ENCODE data around the gene RAB39A.
"Not testable (repeated sequence)": the region's sequence is repeated elsewhere in the genome, so short reads cannot be mapped to it uniquely, and the experiment has no call there.

RAB39A gene, protein sequence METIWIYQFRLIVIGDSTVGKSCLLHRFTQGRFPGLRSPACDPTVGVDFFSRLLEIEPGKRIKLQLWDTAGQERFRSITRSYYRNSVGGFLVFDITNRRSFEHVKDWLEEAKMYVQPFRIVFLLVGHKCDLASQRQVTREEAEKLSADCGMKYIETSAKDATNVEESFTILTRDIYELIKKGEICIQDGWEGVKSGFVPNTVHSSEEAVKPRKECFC

DNA sequence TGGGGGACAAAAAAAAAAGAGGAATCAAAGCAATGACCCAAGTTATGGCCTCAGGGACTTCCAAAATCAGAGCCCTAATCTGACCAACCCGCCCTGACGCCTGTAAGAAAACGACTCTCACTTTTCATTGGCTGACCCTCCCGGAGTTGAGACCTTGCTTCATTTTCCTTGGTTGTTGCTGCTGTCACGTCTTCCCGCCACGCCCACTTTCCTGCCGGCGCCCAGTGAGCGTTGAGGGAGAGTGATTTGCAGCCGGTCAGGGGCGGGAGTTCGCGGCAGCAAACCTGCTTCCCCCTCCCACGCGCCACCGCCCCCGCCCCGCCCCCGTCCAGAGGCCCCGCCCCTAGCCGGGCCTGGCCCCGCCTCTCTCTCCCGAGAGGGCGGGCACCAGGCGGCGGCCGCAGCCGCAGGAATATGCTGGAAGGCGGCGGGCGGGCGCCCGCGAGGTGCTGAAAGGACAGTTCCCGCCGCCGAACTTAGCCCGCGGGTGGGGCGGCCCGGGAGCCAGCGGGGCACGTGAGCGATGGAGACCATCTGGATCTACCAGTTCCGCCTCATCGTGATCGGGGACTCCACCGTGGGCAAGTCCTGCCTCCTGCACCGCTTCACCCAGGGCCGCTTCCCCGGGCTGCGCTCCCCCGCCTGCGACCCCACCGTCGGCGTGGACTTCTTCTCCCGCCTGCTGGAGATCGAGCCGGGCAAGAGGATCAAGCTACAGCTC lies at the start of gene RAB39A:
RAB39A (plus strand) TSS at position 403 of the 721 bp plus-strand sequence; CDS start at position 524, 121 bp downstream.
- Histone ChIP-seq H3K27me3 (replicated peaks; ENCODE audit: control insufficient read depth, insufficient read depth, low read length) (peaks cover 21% of the 10 kb centered on the region), H3K9ac (ENCODE audit: low read length) (no peak within 1 kb of the TSS), H3K4me3 (ENCODE audit: low read length) (peak within 1 kb of the TSS; percentile 66), H3K36me3 (ENCODE audit: control insufficient read depth, insufficient read depth, low read length, severe bottlenecking) (no peaks in the 10 kb centered on the region), H3K4me1 (ENCODE audit: control insufficient read depth, insufficient read depth, low read length) (no peaks in the 10 kb centered on the region), H3K9me3 (ENCODE audit: control insufficient read depth, low read length) (no peaks in the 10 kb centered on the region)
- peak; percentile 84 for DNase-seq (ENCODE audit: low read depth)

DNA sequence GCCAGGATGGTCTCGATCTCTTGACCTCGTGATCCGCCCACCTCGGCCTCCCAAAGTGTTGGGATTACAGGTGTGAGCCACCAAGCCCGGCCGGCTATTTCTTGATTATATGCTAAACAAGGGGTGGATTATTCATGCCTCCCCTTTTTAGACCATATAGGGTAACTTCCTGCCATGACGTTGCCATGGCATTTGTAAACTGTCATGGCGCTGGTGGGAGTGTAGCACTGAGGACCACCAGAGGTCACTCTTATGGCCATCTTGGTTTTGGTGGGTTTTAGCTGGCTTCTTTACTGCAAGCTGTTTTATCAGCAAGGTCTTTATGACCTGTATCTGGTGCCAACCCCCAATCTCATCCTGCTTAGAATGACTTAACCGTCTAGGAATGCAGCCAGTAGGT lies 46.8 kb upstream of the RAB39A start:
- not testable (repeated sequence) for H3K4me1 ChIP-seq (ENCODE audit: control insufficient read depth, insufficient read depth, low read length); H3K36me3 ChIP-seq (ENCODE audit: control insufficient read depth, insufficient read depth, low read length, severe bottlenecking); DNase-seq (ENCODE audit: low read depth); H3K9ac ChIP-seq (ENCODE audit: low read length); H3K9me3 ChIP-seq (ENCODE audit: control insufficient read depth, low read length); H3K27me3 ChIP-seq (replicated peaks; ENCODE audit: control insufficient read depth, insufficient read depth, low read length); H3K4me3 ChIP-seq (ENCODE audit: low read length)

DNA sequence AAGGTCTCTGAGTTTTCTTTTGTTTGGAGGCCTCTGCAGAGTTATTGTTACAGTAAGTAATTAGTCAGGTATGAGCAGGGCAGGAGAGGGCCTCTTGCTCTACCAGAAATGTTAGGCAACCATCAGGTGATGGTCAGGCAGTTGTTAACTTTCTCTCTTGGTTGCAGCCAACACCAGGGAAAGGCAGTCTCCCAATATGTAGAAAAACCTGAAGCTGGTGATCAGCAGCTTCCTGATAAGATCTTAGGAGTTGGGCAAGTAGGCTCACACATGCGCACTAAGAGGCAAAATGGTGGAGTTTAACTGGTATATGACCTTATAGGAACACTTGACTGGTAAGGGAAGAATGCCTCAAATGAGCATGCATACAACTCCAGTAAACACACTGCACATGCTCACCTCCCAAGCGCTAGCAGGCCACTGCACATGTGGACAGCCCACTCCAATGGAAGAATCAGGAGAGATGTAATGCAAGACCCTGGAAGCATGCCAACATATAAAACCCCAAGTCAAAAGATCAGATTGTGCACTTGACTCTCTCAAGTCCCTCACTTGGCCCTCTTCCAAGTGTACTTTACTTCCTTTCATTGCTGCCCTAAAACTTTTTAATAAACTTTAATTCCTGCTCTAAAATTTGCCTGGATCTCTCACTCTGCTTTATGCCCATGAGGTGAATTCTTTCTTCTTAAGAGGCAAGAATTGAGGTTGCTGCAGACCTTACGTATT lies 46.0 kb upstream of the RAB39A start:
- Histone ChIP-seq H3K4me3 (ENCODE audit: low read length) (no peak overlapping the region), H3K36me3 (ENCODE audit: control insufficient read depth, insufficient read depth, low read length, severe bottlenecking) (no peaks in the 10 kb centered on the region), H3K4me1 (ENCODE audit: control insufficient read depth, insufficient read depth, low read length) (no peaks in the 10 kb centered on the region), H3K9me3 (ENCODE audit: control insufficient read depth, low read length) (no peaks in the 10 kb centered on the region), H3K9ac (ENCODE audit: low read length) (no peak overlapping the region), H3K27me3 (replicated peaks; ENCODE audit: control insufficient read depth, insufficient read depth, low read length) (no peaks in the 10 kb centered on the region)
- no peak for DNase-seq (ENCODE audit: low read depth)

DNA sequence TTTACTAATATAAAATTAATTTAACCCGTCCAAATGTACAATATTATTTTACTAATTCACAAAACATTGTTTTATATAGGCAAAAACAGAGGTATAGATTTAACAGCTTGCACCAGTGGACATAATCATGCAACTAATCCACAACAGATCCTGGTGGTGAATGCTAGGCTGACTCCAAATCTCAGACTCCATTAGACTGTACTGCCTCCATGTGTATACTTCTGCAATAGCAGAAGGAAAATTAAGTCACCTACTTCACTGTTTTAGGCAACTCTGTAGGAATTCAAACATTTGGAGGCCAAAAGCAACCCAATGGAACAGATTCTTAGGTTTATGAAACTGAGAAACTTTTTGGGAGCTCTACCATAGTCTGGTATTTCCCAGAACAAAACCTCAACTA lies 30.0 kb upstream of the RAB39A start:
- no peak overlapping the region for H3K4me3 ChIP-seq (ENCODE audit: low read length)

DNA sequence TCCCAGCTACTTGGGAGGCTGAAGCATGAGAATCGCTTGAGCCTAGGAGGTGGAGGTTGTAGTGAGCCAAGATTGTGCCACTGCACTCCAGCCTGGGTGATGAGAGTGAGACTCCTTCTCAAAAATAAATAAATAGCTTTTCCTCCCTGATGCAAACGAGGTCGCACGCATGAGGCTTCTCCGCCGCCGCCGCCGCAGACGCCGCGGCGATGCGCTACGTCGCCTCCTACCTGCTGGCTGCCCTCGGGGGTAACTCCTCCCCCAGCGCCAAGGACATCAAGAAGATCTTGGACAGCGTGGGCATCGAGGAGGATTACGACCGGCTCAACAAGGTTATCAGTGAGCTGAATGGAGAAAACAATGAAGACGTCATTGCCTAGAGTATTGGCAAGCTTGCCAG lies 20.0 kb upstream of the RAB39A start:
- Histone ChIP-seq H3K9me3 (ENCODE audit: control insufficient read depth, low read length) (no peaks in the 10 kb centered on the region), H3K36me3 (ENCODE audit: control insufficient read depth, insufficient read depth, low read length, severe bottlenecking) (no peaks in the 10 kb centered on the region), H3K4me3 (ENCODE audit: low read length) (no peak overlapping the region), H3K4me1 (ENCODE audit: control insufficient read depth, insufficient read depth, low read length) (no peaks in the 10 kb centered on the region), H3K9ac (ENCODE audit: low read length) (no peak overlapping the region), H3K27me3 (replicated peaks; ENCODE audit: control insufficient read depth, insufficient read depth, low read length) (peaks cover 13% of the 10 kb centered on the region)
- DNase-seq (ENCODE audit: low read depth) = no peak

More for the DNA sequence above, 30.0 kb upstream of the RAB39A start:
- Histone ChIP-seq H3K36me3 (ENCODE audit: control insufficient read depth, insufficient read depth, low read length, severe bottlenecking) (no peaks in the 10 kb centered on the region), H3K27me3 (replicated peaks; ENCODE audit: control insufficient read depth, insufficient read depth, low read length) (peaks cover 12% of the 10 kb centered on the region), H3K4me1 (ENCODE audit: control insufficient read depth, insufficient read depth, low read length) (no peaks in the 10 kb centered on the region), H3K9me3 (ENCODE audit: control insufficient read depth, low read length) (no peaks in the 10 kb centered on the region), H3K9ac (ENCODE audit: low read length) (no peak overlapping the region)
- DNase-seq (ENCODE audit: low read depth) = peak; percentile 52

DNA sequence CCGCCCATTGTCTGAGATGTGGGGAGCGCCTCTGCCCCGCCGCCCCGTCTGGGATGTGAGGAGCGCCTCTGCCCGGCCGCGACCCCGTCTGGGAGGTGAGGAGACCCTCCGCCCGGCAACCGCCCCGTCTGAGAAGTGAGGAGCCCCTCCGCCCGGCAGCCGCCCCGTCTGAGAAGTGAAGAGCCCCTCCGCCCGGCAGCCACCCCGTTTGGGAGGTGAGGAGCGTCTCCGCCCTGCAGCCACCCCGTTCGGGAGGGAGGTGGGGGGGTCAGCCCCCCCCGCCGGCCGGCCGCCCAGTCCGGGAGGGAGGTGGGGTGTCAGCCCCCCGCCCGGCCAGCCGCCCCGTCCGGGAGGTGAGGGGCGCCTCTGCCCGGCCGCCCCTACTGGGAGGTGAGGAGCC lies 15.8 kb upstream of the RAB39A start:
- H3K9ac ChIP-seq (ENCODE audit: low read length); H3K27me3 ChIP-seq (replicated peaks; ENCODE audit: control insufficient read depth, insufficient read depth, low read length); H3K9me3 ChIP-seq (ENCODE audit: control insufficient read depth, low read length); H3K4me1 ChIP-seq (ENCODE audit: control insufficient read depth, insufficient read depth, low read length); DNase-seq (ENCODE audit: low read depth); H3K4me3 ChIP-seq (ENCODE audit: low read length); H3K36me3 ChIP-seq (ENCODE audit: control insufficient read depth, insufficient read depth, low read length, severe bottlenecking): not testable (repeated sequence)

DNA sequence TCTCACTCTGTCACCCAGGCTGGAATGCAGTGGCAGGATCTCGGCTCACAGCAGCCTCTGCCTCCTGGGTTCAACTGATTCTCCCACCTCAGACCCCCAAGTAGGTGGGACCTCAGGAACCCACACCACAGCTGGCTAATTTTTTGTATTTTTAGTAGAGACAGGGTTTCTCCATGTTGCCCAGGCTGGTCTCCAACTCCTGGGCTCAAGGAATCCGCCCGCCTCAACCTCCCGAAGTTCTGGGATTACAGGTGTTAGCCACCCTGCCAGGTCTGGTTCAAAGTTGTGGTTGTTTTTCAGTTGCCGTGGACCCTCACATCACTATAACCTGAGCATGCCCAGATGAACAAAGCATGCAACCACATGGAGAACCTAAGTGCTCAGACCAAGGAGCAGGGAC lies 13.0 kb upstream of the RAB39A start:
- H3K27me3 ChIP-seq (replicated peaks; ENCODE audit: control insufficient read depth, insufficient read depth, low read length) = no peaks in the 10 kb centered on the region
- DNase-seq (ENCODE audit: low read depth) = no peak
- no peaks in the 10 kb centered on the region for H3K4me1 ChIP-seq (ENCODE audit: control insufficient read depth, insufficient read depth, low read length)
- no peak overlapping the region for H3K4me3 ChIP-seq (ENCODE audit: low read length)
- H3K36me3 ChIP-seq (ENCODE audit: control insufficient read depth, insufficient read depth, low read length, severe bottlenecking) = no peaks in the 10 kb centered on the region
- H3K9me3 ChIP-seq (ENCODE audit: control insufficient read depth, low read length) = no peaks in the 10 kb centered on the region
- H3K9ac ChIP-seq (ENCODE audit: low read length) = no peak overlapping the region

DNA sequence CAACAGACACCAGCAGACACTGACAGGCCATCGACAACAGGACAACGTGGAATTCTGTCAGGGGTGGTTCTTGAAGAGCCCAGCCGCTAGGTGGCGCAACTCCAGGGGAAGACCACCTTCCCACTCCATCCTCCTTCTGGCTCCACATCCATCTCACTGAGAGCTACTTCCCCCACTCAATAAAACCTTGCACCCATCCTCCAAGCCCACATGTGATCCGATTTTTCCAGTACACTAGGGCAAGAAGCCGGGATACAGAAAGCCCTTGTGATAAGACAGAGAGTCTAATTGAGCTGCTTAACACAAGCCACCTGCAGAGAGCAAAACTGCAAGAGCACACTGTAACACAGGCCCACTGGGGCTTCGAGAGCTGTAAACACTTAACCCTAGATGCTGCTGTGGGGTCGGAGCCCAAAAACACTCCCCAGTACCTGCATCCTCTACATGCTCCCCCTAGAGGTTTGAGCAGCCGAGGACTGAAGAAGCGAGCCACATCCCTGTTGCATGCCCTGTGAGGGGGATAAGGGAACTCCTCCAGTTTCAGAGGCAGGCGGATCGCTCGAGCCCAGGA lies 11.5 kb upstream of the RAB39A start:
- H3K4me1 ChIP-seq (ENCODE audit: control insufficient read depth, insufficient read depth, low read length) = no peaks in the 10 kb centered on the region
- DNase-seq (ENCODE audit: low read depth) = peak; percentile 4

DNA sequence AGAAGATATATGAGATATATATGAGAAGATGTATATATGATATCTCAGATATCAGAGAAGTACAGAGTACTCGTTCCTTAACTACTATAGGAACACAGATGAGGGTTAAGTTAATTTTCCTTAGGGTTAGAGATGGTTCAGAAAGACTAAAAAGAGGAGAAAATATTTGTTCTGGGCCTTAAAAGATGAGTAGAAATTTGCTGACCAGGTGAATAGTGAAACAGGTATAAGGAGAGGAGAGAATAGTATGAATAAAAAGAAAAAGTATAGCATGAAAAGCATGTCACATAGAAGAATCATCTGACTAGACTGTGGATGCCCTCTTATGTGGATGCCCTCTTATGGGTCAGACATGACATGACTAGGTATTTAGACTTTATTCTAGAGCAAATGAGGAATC lies 6.3 kb upstream of the RAB39A start:
- no peaks in the 10 kb centered on the region for H3K4me1 ChIP-seq (ENCODE audit: control insufficient read depth, insufficient read depth, low read length)
- no peak for DNase-seq (ENCODE audit: low read depth)
- peaks cover 4% of the 10 kb centered on the region for H3K9me3 ChIP-seq (ENCODE audit: control insufficient read depth, low read length)
- H3K9ac ChIP-seq (ENCODE audit: low read length) = no peak overlapping the region
- no peaks in the 10 kb centered on the region for H3K36me3 ChIP-seq (ENCODE audit: control insufficient read depth, insufficient read depth, low read length, severe bottlenecking)
- H3K4me3 ChIP-seq (ENCODE audit: low read length) = no peak overlapping the region
- H3K27me3 ChIP-seq (replicated peaks; ENCODE audit: control insufficient read depth, insufficient read depth, low read length) = peaks cover 4% of the 10 kb centered on the region

More for the DNA sequence above, 11.5 kb upstream of the RAB39A start:
- Histone ChIP-seq H3K9me3 (ENCODE audit: control insufficient read depth, low read length) (no peaks in the 10 kb centered on the region), H3K4me3 (ENCODE audit: low read length) (no peak overlapping the region), H3K36me3 (ENCODE audit: control insufficient read depth, insufficient read depth, low read length, severe bottlenecking) (no peaks in the 10 kb centered on the region), H3K9ac (ENCODE audit: low read length) (no peak overlapping the region), H3K27me3 (replicated peaks; ENCODE audit: control insufficient read depth, insufficient read depth, low read length) (no peaks in the 10 kb centered on the region)

DNA sequence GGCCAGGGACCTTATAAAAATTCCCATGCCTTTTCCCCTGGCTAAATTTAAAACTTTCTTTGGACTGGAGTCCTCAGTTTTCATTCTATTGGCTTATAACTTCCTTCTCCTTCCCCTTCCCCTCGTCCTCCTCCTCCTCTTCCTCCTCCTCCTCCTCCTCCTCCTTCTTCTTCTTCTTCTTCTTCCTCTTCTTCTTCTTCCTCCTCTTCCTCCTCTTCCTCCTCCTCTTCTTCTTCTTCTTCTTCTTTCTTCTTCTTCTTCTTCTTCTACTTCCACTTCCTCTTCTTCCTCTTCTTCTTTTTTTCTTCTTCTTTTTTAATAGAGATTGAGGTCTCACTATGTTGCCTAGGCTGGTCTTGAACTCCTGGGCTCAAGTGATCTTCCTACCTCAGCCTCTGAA lies 4.7 kb upstream of the RAB39A start:
- H3K4me1 ChIP-seq (ENCODE audit: control insufficient read depth, insufficient read depth, low read length); H3K9me3 ChIP-seq (ENCODE audit: control insufficient read depth, low read length); DNase-seq (ENCODE audit: low read depth); H3K36me3 ChIP-seq (ENCODE audit: control insufficient read depth, insufficient read depth, low read length, severe bottlenecking); H3K4me3 ChIP-seq (ENCODE audit: low read length); H3K9ac ChIP-seq (ENCODE audit: low read length); H3K27me3 ChIP-seq (replicated peaks; ENCODE audit: control insufficient read depth, insufficient read depth, low read length): not testable (repeated sequence)

DNA sequence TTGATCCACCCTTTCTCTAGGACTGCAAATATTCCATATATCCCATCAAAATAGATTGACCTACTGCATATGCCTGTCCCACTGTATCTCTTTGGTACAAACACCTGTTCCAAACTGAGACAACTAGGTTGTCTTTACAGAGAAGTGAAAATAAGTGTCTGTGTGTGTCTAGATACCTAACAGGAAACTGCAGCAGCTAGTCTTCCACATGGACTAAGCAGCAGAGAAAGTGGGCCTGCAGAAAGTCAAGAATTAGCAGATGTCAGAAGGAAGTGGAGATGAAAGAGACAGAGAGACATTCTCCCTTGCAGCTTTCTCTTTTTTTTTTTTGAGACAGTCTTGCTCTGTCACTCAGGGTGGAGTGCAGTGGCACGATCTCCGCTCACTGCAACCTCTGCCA lies 3.9 kb upstream of the RAB39A start:
- Histone ChIP-seq H3K36me3 (ENCODE audit: control insufficient read depth, insufficient read depth, low read length, severe bottlenecking) (no peaks in the 10 kb centered on the region), H3K4me1 (ENCODE audit: control insufficient read depth, insufficient read depth, low read length) (no peaks in the 10 kb centered on the region), H3K9me3 (ENCODE audit: control insufficient read depth, low read length) (peaks cover 4% of the 10 kb centered on the region), H3K4me3 (ENCODE audit: low read length) (no peak overlapping the region), H3K9ac (ENCODE audit: low read length) (no peak overlapping the region), H3K27me3 (replicated peaks; ENCODE audit: control insufficient read depth, insufficient read depth, low read length) (peaks cover 12% of the 10 kb centered on the region)
- no peak for DNase-seq (ENCODE audit: low read depth)
